Erythroblast (primary cell): ENCODE data around the gene CGNL1.

Experiments used
- DNase-seq, 2 experiments: peaks; one replicate each; lab custom pipeline; 2025; lab: John Stamatoyannopoulos, UW
- GATA1 ChIP-seq: IDR thresholded peaks from 2 replicates; pipeline ENCODE4 v1.6.1; 2011; ENCODE audit warnings: low read depth, mild to moderate bottlenecking, control low read depth, low read length, moderate library complexity
- POLR2A ChIP-seq: IDR thresholded peaks from 2 replicates; pipeline ENCODE4 v1.6.1; 2011; ENCODE audit warnings: mild to moderate bottlenecking, low read length

The CGNL1 gene

GRCh38 chr15:57455929-57456328 is 79.6 kb downstream of the CGNL1 start:
- TF ChIP-seq POLR2A (no peak), GATA1 (no peak)
- no peak for DNase-seq

GRCh38 chr15:57456559-57456958 is 80.3 kb downstream of the CGNL1 start:
- DNase-seq = no peak
- TF ChIP-seq POLR2A (no peak), GATA1 (no peak)

- TF ChIP-seq POLR2A = no peak
- no peak for TF ChIP-seq GATA1
These were observed 81.4 kb downstream of the CGNL1 start for GRCh38 chr15:57457726-57458125.

GRCh38 chr15:57458356-57458781 is 82.1 kb downstream of the CGNL1 start:
- DNase-seq = no peak
- TF ChIP-seq POLR2A (no peak), GATA1 (no peak)

More at GRCh38 chr15:57457726-57458125, 81.4 kb downstream of the CGNL1 start:
- no peak for DNase-seq

- TF ChIP-seq GATA1 (no peak), POLR2A (no peak)
- DNase-seq = no peak
These were observed 84.0 kb downstream of the CGNL1 start for GRCh38 chr15:57460208-57460816.

GRCh38 chr15:57461541-57461940 is 85.2 kb downstream of the CGNL1 start:
- TF ChIP-seq POLR2A = no peak
- no peak for TF ChIP-seq GATA1
- no peak for DNase-seq

DNA sequence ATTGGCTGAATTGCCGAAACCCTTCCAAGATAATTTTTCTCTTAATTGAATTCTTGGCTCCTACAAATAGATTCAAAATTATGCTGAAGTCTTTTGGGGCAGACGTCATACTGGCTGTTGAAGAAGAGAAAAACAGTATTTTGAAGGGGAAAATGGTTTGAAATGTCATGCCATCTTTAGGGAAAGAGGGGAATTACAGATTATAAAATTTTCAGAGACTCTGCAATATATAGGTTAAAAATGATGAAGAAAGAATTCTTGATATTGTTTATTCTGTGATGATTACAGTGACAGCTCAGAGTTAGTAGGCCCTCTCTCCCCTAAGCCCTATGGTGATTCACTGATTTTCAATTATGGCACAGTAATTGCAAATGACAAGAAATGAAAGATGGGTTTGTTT is 86.1 kb downstream of the CGNL1 start:
- TF ChIP-seq GATA1 = no peak
- TF ChIP-seq POLR2A = no peak
- no peak for DNase-seq

- no peak for TF ChIP-seq POLR2A
- TF ChIP-seq GATA1 = no peak
- DNase-seq = no peak
These were observed 87.1 kb downstream of the CGNL1 start for GRCh38 chr15:57463360-57463759.

- no peak for DNase-seq
- TF ChIP-seq GATA1 = no peak
These were observed 88.2 kb downstream of the CGNL1 start for GRCh38 chr15:57464480-57464879.

GRCh38 chr15:57468486-57468885 is 92.2 kb downstream of the CGNL1 start:
- no peak for DNase-seq
- no peak for TF ChIP-seq GATA1
- no peak for TF ChIP-seq POLR2A

- TF ChIP-seq GATA1 (no peak), POLR2A (no peak)
- no peak for DNase-seq
These were observed 94.2 kb downstream of the CGNL1 start for GRCh38 chr15:57470543-57470942.

GRCh38 chr15:57472861-57473260 is 96.6 kb downstream of the CGNL1 start:
- TF ChIP-seq POLR2A (no peak), GATA1 (no peak)
- DNase-seq = no peak

- no peak for TF ChIP-seq GATA1
- TF ChIP-seq POLR2A = no peak
- DNase-seq = no peak
These were observed 100.2 kb downstream of the CGNL1 start for GRCh38 chr15:57476533-57476975.

GRCh38 chr15:57477736-57478522 is 101.6 kb downstream of the CGNL1 start:
- TF ChIP-seq GATA1 = no peak
- TF ChIP-seq POLR2A = no peak
- DNase-seq = no peak
